ENCODE data around the gene SH2B2. TPM values are rescaled to one million over a fixed set of nuclear protein-coding genes. Genes with fewer than 3 reads are reported as not detected.

SH2B2 gene
- total RNA-seq, 1 experiment from 2014 or later: 8.8 TPM

DNA sequence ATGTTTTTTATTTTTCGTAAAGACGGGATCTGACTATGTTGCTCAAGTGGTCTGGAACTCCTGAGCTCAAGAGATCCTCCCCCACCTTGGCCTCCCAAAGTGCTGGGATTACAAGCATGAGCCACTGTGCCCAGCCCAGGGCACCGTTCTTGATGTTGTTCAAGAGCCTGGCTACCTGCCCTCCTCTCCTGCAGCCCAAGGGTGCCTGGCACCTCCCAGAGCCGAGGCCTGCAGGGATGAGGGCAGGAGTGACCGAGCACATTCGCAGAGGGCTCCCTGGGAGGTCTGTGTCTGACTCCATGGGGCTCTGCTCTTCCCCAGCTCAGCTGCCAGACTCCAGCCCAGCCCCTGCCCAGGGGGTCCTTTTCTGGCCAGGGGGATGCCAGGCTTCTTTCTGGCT lies 15.4 kb downstream of the SH2B2 start:
- Histone ChIP-seq H3K4me2 (ENCODE audit: low read length) (no peak overlapping the region), H3K4me1 (ENCODE audit: insufficient read depth, low read length) (peaks cover 7% of the 10 kb centered on the region), H3K9me2 (replicated peaks; ENCODE audit: low read length) (no peaks in the 10 kb centered on the region), H3K27ac (ENCODE audit: low read length) (no peak overlapping the region), H3K36me3 (ENCODE audit: low read depth, low read length) (no peaks in the 10 kb centered on the region), H3K4me3 (ENCODE audit: low read length) (no peak overlapping the region), H3F3A (ENCODE audit: low read length, unreplicated experiment) (no peaks in the 10 kb centered on the region), H3K79me2 (ENCODE audit: low read length) (no peaks in the 10 kb centered on the region), H3K27me3 (ENCODE audit: low read length) (no peaks in the 10 kb centered on the region), H3K9me3 (ENCODE audit: low read length) (no peaks in the 10 kb centered on the region), H4K20me1 (ENCODE audit: low read length) (no peaks in the 10 kb centered on the region), H2AFZ (ENCODE audit: low read length) (no peak overlapping the region), H3K9ac (ENCODE audit: low read length) (no peak overlapping the region)
- CTCF ChIA-PET: no interaction called here
- DNase-seq: no peak
- intact Hi-C loops (cut with micrococcal nuclease): no loop called here
- POLR2A ChIA-PET (ENCODE audit: unreplicated experiment): no interaction called here
- no TSS peak for BruUV-seq (replicated peaks)
- ATAC-seq: no peak
- TF ChIP-seq EZH2phosphoT487 (IDR thresholded peaks at IDR 0.05; ENCODE audit: borderline replicate concordance, low read length) (no peak), EZH2 (IDR thresholded peaks at IDR 0.05; ENCODE audit: low read length, unreplicated experiment) (no peak)
- TF ChIP-seq, protein P1, sequence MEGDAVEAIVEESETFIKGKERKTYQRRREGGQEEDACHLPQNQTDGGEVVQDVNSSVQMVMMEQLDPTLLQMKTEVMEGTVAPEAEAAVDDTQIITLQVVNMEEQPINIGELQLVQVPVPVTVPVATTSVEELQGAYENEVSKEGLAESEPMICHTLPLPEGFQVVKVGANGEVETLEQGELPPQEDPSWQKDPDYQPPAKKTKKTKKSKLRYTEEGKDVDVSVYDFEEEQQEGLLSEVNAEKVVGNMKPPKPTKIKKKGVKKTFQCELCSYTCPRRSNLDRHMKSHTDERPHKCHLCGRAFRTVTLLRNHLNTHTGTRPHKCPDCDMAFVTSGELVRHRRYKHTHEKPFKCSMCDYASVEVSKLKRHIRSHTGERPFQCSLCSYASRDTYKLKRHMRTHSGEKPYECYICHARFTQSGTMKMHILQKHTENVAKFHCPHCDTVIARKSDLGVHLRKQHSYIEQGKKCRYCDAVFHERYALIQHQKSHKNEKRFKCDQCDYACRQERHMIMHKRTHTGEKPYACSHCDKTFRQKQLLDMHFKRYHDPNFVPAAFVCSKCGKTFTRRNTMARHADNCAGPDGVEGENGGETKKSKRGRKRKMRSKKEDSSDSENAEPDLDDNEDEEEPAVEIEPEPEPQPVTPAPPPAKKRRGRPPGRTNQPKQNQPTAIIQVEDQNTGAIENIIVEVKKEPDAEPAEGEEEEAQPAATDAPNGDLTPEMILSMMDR (conservative IDR thresholded peaks at IDR 0.05; ENCODE audit: low read depth, low read length): no peak

DNA sequence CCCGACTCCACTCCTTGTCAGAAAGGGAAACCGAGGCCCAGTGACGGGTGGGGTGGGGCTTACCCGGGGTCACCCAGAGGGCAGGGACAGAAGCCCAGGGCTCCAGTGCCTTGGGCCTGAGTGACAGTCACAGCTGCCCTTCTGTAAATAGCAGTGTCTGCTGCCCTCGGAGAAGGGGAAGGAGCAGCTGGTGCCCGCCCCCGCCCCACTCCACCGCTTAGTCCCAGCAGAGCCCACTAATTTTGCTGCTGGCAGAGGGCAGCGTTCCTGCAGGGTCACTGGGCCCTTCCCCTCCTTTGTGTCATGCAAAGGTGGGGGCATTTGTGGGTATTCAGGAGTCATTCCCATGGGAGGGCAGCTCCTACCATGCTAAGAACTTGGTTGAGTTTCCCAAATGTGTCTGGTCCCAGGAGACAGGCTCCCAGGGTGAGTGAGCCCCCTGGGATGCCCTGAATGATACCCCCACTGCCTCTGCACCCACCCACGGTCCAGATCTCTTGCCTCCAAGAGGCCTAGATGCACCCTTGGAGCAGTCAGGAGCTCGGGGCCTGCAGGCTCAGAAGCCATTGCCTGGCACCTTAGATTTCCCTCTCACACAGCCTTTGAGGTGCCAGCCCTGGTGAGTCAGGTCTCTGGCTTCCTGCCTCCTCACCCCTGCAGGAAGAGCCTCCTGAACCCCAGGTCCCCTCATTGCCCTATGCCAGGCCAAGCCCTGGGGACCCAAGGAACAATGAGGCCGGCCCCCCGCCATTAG lies 17.2 kb downstream of the SH2B2 start:
- Histone ChIP-seq H4K20me1 (ENCODE audit: low read length) (no peaks in the 10 kb centered on the region), H3K9ac (ENCODE audit: low read length) (no peak overlapping the region), H2AFZ (ENCODE audit: low read length) (no peak overlapping the region), H3K4me2 (ENCODE audit: low read length) (no peak overlapping the region), H3K9me2 (replicated peaks; ENCODE audit: low read length) (no peaks in the 10 kb centered on the region), H3K36me3 (ENCODE audit: low read depth, low read length) (no peaks in the 10 kb centered on the region), H3K4me3 (ENCODE audit: low read length) (no peak overlapping the region), H3K27me3 (ENCODE audit: low read length) (no peaks in the 10 kb centered on the region), H3K79me2 (ENCODE audit: low read length) (no peaks in the 10 kb centered on the region), H3K27ac (ENCODE audit: low read length) (no peak overlapping the region), H3K9me3 (ENCODE audit: low read length) (no peaks in the 10 kb centered on the region), H3F3A (ENCODE audit: low read length, unreplicated experiment) (no peaks in the 10 kb centered on the region), H3K4me1 (ENCODE audit: insufficient read depth, low read length) (peaks cover 14% of the 10 kb centered on the region)
- ChIA-PET POLR2A (ENCODE audit: unreplicated experiment) (interaction anchor here (0.7 kb wide), 1 partner anchor 949 kb away, joined by 3 read pairs; no protein-coding TSS in a partner anchor), CTCF (no interaction called here)
- DNase-seq (no peak), ATAC-seq (no peak)
- TF ChIP-seq EZH2 (IDR thresholded peaks at IDR 0.05; ENCODE audit: low read length, unreplicated experiment) (no peak), EZH2phosphoT487 (IDR thresholded peaks at IDR 0.05; ENCODE audit: borderline replicate concordance, low read length) (no peak)
- TF ChIP-seq, protein P1 (conservative IDR thresholded peaks at IDR 0.05; ENCODE audit: low read depth, low read length): no peak
- no TSS peak for BruUV-seq (replicated peaks)
- intact Hi-C loops (cut with micrococcal nuclease): no loop called here

DNA sequence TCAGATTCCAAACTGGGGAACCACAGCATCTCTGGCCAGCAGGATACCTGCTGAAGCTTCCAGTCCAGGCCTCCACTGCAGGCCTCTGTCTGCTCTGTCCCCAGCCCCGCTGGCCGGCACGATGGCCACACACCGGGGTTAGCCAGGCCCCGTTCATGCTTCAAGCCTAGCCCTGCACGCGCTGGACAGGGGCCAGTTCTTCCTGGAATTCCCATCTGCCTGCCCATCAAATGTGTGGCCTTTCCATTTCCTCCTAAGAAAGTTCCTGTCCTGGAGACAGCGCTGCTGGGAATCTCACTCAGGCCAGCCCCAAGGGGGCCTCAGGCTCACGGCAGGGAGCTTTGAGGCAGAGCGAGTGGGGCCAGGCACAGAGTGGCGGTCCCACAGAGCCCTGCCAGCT lies 18.0 kb downstream of the SH2B2 start:
- Histone ChIP-seq H3K4me3 (ENCODE audit: low read length) (no peak overlapping the region), H2AFZ (ENCODE audit: low read length) (no peak overlapping the region), H3F3A (ENCODE audit: low read length, unreplicated experiment) (no peaks in the 10 kb centered on the region), H3K27ac (ENCODE audit: low read length) (no peak overlapping the region), H3K9me3 (ENCODE audit: low read length) (no peaks in the 10 kb centered on the region), H3K79me2 (ENCODE audit: low read length) (no peaks in the 10 kb centered on the region), H3K4me2 (ENCODE audit: low read length) (no peak overlapping the region), H3K36me3 (ENCODE audit: low read depth, low read length) (no peaks in the 10 kb centered on the region), H3K9ac (ENCODE audit: low read length) (no peak overlapping the region), H3K4me1 (ENCODE audit: insufficient read depth, low read length) (peaks cover 14% of the 10 kb centered on the region), H4K20me1 (ENCODE audit: low read length) (no peaks in the 10 kb centered on the region), H3K9me2 (replicated peaks; ENCODE audit: low read length) (no peaks in the 10 kb centered on the region), H3K27me3 (ENCODE audit: low read length) (no peaks in the 10 kb centered on the region)
- no peak for DNase-seq
- no peak for ATAC-seq
- ChIA-PET CTCF (no interaction called here), POLR2A (ENCODE audit: unreplicated experiment) (no interaction called here)
- intact Hi-C loops (cut with micrococcal nuclease): no loop called here
- TF ChIP-seq EZH2 (IDR thresholded peaks at IDR 0.05; ENCODE audit: low read length, unreplicated experiment) (no peak), EZH2phosphoT487 (IDR thresholded peaks at IDR 0.05; ENCODE audit: borderline replicate concordance, low read length) (no peak)
- TF ChIP-seq, protein P1 (conservative IDR thresholded peaks at IDR 0.05; ENCODE audit: low read depth, low read length): no peak
- BruUV-seq (replicated peaks): no TSS peak

Measured in PC-3 (cell line).